NB4 (cell line): ENCODE results near the gene MPP2.

Source experiments
- CTCF ChIP-seq: IDR thresholded peaks from one replicate; pipeline ENCODE4 v1.5.1; 2012; ENCODE audit warnings: low read depth, low read length
- MAX ChIP-seq: IDR thresholded peaks from 2 replicates; pipeline ENCODE4 v1.6.1; 2011; ENCODE audit warnings: low read depth, low read length
- MYC ChIP-seq: IDR thresholded peaks from 2 replicates; pipeline ENCODE4 v1.6.1; 2011; ENCODE audit warnings: low read depth, low read length
- POLR2A ChIP-seq: IDR thresholded peaks from 2 replicates; pipeline ENCODE4 v1.6.1; 2011; ENCODE audit warnings: mild to moderate bottlenecking; ENCODE audit not compliant: insufficient read length; ENCODE audit errors: extremely low read depth

- TF ChIP-seq CTCF: no peak
- TF ChIP-seq MAX: no peak
- TF ChIP-seq POLR2A: no peak
- no peak for TF ChIP-seq MYC
These were observed 33.0 kb downstream of the MPP2 start for GRCh38 chr17:43874293-43874692.
